Measurements from ENCODE around the gene SSX7.
"Not testable (repeated sequence)": the region's sequence is repeated elsewhere in the genome, so short reads cannot be mapped to it uniquely, and the experiment has no call there.

Gene SSX7, protein sequence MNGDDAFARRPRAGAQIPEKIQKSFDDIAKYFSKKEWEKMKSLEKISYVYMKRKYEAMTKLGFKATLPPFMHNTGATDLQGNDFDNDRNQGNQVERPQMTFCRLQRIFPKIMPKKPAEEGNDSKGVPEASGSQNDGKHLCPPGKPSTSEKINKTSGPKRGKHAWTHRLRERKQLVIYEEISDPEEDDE

DNA sequence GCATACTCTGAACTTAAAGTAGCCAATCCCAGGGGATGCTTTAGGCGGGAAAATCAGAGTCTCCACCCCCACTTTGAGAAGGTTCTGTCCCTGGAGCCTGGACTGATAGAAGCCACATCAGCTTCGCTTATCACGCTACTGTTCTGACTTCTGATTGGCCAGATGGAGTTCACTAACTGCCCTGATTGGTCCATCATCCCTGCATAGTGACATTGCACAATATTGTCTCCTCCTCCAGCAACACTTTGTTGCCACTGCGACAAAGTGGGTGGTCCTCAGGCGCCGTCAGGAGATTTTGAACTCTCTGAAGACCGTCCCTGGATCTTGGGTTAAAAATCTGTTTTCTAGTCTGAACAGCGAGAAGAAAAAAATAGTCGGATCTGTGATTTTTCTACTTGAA lies at the start of gene SSX7:
TSS of gene SSX7 (minus strand) at position 101 of the 400 bp plus-strand sequence. CDS start 1,428 bp downstream, outside the sequence.
- not testable (repeated sequence) for DNase-seq

- DNase-seq: not testable (repeated sequence)
Measured at GRCh38 chrX:52692034-52692433, 37.3 kb upstream of the SSX7 start.

DNA sequence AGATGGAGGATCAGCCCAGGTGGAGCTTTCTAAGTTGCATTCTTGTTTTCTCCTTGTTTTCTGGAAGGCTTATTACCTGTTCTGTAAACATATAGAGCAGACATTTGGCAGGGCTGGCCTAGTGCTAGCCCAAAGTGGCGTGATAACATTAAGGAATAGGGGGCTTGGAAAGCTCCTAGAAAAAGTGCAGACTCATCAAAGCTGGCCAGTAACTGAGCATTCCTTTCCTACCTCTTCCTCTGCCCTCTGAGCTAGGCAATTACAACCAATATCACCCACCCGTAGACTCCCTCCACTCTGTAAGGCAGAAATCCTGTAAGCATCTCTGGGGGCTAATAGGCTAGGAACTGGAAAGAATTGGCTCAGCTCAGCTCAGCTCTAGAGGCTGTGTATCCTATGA lies 7.5 kb upstream of the SSX7 start:
- not testable (repeated sequence) for DNase-seq

- not testable (repeated sequence) for DNase-seq
Measured at GRCh38 chrX:52655475-52655874, 775 bp upstream of the SSX7 start.

DNA sequence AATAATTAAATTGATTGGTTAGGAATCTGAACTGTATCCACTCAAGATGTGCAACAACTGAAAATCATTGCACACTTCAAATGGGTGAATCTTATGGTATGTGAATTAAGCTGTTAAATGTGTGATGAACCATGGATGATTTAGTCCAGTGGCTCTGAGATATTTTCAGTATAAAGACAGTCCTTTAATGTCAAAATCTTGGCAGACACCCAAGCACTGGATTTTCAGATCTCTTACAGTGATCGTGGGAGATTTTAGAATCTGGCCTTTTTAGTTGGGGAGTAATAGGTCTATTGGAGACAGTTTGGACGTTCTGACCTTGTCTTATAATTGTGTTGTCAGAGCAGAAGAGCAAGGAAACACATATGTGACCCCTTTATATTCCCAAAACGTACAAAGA lies 4.0 kb downstream of the SSX7 start:
- DNase-seq: not testable (repeated sequence)

DNA sequence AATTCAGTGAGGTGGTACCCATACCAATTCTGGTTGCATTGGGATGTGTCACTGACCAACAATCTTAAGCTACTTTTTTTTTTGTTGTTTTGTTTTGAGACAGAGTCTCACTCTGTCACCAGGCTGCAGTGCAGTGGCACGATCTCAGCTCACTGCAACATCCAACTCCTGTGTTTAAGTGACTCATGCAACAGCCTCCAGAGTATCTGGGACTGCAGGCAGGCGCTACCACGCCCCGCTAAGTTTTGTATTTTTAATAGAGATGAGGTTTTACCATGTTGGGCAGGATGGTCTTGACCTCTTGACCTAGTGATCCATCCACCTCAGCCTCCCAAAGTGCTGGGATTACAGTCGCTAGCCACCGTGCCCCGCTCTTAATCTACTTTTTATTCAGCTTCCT lies 5.7 kb downstream of the SSX7 start:
- DNase-seq: not testable (repeated sequence)

DNA sequence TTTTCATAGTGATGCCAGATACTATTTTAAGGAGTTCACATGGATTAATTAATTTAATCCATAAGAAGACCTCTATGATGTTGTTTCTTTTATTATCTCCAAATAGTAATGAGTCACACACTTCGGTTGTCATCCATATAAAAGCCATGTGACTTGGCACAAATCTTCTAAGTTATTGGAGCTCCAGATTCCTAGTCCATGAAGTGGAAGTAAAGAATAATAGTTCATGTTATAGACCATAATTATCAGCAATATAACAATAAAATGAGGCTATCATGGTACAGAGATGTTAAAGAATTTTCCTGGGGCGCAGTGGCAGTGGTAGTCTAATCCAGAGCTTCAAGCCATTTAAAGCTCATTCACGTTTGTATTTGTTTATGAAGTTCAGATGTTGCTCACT lies 26.2 kb downstream of the SSX7 start:
- DNase-seq: not testable (repeated sequence)

DNA sequence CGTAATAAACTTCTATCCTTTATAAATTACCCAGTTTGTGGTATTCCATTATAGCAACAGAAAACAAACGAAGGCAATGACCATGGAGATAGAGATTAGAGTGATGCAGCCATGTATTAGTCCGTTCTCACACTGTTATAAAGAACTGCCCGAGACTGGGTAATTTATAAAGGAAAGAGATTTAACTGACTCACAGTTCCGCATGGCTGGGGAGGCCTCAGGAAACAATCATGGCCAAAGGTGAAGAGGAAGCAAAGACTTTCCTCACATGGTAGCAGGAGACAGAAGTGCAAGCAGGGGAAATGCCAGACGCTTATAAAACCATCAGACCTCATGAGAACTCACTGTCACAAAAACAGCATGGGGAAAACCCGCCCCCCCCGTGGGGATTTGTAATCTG lies 34.0 kb downstream of the SSX7 start:
- DNase-seq: not testable (repeated sequence)

DNA sequence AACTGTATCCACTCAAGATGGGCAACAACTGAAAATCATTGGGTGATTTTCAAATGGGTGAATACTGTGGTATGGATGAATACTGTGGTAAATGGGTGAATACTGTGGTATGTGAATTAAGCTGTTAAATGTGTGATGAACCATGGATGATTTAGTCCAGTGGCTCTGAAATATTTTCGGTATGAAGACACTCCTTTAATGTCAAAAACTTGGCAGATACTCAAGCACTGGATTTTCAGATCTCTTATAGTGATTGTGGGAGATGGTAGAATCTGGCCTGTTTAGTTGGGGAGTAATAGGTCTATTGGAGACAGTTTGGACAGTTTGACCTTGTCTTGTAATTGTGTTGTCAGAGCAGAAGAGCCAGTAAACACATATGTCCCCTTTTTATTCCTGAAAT lies 45.7 kb downstream of the SSX7 start:
- no peak for DNase-seq

DNA sequence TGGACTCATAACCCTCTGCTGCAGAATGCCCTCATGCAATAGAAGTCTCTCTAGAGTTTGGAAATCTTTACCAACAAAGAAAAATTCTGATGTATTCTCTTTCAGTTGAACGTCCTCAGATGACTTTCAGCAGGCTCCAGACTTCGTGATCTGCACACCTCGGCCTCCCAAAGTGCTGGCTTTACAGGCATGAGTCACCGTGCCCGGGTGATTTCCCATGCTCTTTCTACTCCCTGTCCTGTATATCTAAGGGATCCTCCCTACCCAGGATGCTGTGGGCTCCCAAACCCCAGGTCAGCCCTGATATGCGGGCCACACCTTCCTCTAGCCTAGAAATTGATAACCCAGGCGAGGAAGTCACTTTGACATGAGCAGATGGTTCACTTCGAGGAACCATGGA lies 51.5 kb downstream of the SSX7 start:
- DNase-seq: not testable (repeated sequence)

DNA sequence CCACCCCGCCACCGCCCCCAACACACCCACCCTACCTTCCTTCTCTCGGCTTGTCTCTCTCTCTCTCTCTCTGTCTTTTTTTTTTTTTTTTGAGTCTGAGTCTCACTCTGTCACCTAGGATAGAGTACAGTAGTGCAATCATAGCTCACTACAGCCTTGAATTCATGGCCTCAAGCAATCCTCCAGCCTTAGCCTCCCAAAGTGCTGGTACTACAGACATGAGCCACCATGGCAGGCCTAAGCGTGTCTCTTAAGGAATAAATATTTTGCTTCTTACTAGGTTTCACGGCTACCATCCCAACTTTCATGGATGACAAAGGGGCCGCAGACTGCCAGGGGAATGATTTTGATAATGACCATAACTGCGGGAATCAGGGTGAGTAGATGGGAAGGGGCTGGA lies 55.8 kb downstream of the SSX7 start:
- no peak for DNase-seq

DNA sequence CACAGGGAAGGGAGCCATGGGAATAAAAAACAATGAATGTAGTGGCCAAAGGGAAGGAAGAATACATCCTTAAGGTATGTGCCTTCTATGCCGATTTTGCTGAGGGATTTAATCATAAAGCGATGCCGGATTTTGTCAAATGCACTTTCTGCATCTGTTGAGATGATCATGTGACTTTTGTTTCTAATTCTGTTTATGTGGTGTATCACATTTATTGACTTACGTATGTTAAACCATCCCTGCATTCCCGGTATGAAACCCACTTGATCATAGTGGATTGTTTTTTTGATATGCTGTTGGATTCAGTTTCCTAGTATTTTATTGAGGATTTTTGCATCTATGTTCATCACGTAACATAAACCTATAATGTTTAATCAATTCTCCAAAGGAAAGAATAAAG lies 60.0 kb downstream of the SSX7 start:
- DNase-seq: no peak

All from stimulated activated CD4-positive, alpha-beta T cell treated with anti-CD3 and anti-CD28 coated beads, Interleukin-15, amount 100 ng/mL, for 24 hours (primary cell).